Measurements from ENCODE around the gene FAM241B. TPM values are rescaled to one million over a fixed set of nuclear protein-coding genes. Genes with fewer than 3 reads are reported as not detected.

Gene FAM241B
- total RNA-seq, 2 experiments from 2014 or later, result 10.8 to 12.5 TPM

DNA sequence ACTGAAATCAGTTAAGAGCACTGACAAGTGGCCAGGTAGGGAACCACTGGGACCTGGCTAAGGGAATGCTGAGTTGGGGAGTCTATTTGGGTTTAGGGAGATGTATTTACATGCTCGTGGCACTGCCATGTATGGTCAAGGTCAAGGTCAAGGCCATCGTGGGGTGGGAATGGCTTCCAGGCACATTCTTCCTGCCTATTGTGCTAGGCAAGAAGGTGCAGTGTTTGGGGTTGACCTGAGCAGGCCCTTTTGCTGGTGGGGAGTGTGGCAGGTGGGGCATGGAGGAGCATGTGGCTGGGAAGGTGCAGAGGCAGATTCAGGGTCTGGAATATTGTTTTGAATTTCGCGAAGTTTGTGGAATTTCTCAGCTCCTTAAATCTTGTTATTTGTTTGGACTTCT is 17.8 kb downstream of the FAM241B start:
- intact Hi-C loops (cut with micrococcal nuclease), result no loop called here
- ChIA-PET POLR2A (no interaction called here), CTCF (interaction anchor here (1.7 to 14.6 kb wide), 3 partner anchors 11 to 134 kb away, joined by 6 to 397 read pairs (median 94); no protein-coding TSS in a partner anchor)
- Mint-ChIP-seq H3K36me3 (ENCODE audit: low read depth) (no peaks in the 10 kb centered on the region), H3K4me1 (ENCODE audit: low read depth) (peaks cover 12% of the 10 kb centered on the region), H3K27ac (no peak overlapping the region), H3K27me3 (no peaks in the 10 kb centered on the region), H3K9me3 (no peaks in the 10 kb centered on the region), H3K4me3 (no peak overlapping the region)
- TF ChIP-seq, protein P1, sequence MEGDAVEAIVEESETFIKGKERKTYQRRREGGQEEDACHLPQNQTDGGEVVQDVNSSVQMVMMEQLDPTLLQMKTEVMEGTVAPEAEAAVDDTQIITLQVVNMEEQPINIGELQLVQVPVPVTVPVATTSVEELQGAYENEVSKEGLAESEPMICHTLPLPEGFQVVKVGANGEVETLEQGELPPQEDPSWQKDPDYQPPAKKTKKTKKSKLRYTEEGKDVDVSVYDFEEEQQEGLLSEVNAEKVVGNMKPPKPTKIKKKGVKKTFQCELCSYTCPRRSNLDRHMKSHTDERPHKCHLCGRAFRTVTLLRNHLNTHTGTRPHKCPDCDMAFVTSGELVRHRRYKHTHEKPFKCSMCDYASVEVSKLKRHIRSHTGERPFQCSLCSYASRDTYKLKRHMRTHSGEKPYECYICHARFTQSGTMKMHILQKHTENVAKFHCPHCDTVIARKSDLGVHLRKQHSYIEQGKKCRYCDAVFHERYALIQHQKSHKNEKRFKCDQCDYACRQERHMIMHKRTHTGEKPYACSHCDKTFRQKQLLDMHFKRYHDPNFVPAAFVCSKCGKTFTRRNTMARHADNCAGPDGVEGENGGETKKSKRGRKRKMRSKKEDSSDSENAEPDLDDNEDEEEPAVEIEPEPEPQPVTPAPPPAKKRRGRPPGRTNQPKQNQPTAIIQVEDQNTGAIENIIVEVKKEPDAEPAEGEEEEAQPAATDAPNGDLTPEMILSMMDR (IDR thresholded peaks at IDR 0.05), result no peak
- no peak for DNase-seq
- ATAC-seq, result no peak

DNA sequence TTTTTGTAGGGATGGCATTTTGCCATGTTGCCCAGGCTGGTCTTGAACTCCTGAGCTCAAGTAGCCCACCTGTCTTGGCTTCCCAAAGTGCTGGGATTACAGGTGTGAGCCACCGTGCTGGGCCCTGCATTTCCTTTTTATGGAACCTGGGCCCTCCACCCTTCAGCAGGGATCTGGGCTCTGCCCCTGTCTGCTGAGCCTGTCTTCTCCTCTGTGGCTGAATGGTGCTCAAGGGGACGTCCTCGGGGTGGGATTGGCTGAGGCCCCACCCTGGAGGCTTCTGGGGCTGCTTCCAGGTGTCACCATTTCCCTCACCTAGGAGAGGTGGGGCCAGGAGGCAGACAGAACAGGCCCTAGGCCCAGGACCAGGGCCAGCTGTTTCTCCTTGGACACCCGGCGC is 18.4 kb downstream of the FAM241B start:
- CTCF ChIA-PET, result interaction anchor here (11.8 kb wide), 1 partner anchor 69 kb away, joined by 94 read pairs; no protein-coding TSS in a partner anchor
- intact Hi-C loops (cut with micrococcal nuclease), result no loop called here
- Mint-ChIP-seq H3K4me3 (no peak overlapping the region), H3K27me3 (no peaks in the 10 kb centered on the region), H3K9me3 (no peaks in the 10 kb centered on the region), H3K4me1 (ENCODE audit: low read depth) (peaks cover 12% of the 10 kb centered on the region), H3K27ac (no peak overlapping the region), H3K36me3 (ENCODE audit: low read depth) (no peaks in the 10 kb centered on the region)
- POLR2A ChIA-PET, result no interaction called here
- TF ChIP-seq, protein P1 (IDR thresholded peaks at IDR 0.05), result no peak
- DNase-seq (no peak), ATAC-seq (no peak)

DNA sequence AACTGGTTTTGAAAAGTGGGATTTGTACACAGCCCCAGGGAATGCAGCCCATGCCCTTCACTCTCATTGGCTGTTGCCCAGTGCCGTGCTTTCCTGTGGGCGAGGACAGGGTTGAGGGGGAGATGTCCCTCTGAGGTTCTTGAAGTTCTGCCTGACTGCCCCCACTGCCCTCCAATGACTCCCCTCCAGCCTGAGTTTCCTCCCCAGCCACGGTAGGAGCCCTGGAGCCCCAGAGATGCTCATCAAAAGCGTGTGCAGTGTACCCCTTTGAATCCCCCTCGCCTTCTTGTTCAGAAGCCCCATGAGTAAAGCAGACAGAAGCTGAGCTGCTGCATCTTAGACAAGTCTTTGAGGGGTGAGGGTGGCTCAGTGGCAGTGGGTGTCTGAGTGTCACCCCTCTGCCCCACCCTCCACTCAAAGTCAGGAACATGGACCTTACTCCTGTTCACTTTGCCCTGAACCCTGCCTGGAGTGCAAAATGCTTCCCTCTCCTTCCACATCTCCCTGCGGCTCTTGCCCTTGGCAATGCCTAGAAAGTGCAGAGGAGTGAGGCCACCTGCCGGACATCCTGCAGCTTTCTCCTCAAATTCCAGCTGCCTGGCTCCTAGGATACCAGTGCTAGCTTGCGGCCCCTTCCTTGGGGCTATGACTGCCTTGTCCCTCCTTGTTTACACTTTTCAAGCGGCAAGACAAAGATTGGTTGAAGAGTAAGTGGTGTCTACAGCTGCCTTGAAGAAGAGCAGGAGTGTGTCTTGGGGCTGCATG is 19.9 kb downstream of the FAM241B start:
- no peak overlapping the region for H3K4me3 Mint-ChIP-seq
- intact Hi-C loops (cut with micrococcal nuclease), result no loop called here
- no peaks in the 10 kb centered on the region for H3K9me3 Mint-ChIP-seq
- H3K27me3 Mint-ChIP-seq, result no peaks in the 10 kb centered on the region
- TF ChIP-seq, protein P1 (IDR thresholded peaks at IDR 0.05), result no peak
- DNase-seq (no peak), ATAC-seq (no peak)
- H3K27ac Mint-ChIP-seq, result no peak overlapping the region
- H3K36me3 Mint-ChIP-seq (ENCODE audit: low read depth), result no peaks in the 10 kb centered on the region
- ChIA-PET POLR2A (interaction anchor here (1.0 kb wide), 1 partner anchor 30 kb away, joined by 3 read pairs; no protein-coding TSS in a partner anchor), CTCF (interaction anchor here (1.3 to 11.8 kb wide), 2 partner anchors 14 to 67 kb away, joined by 3 to 94 read pairs; no protein-coding TSS in a partner anchor)
- H3K4me1 Mint-ChIP-seq (ENCODE audit: low read depth), result peaks cover 12% of the 10 kb centered on the region

DNA sequence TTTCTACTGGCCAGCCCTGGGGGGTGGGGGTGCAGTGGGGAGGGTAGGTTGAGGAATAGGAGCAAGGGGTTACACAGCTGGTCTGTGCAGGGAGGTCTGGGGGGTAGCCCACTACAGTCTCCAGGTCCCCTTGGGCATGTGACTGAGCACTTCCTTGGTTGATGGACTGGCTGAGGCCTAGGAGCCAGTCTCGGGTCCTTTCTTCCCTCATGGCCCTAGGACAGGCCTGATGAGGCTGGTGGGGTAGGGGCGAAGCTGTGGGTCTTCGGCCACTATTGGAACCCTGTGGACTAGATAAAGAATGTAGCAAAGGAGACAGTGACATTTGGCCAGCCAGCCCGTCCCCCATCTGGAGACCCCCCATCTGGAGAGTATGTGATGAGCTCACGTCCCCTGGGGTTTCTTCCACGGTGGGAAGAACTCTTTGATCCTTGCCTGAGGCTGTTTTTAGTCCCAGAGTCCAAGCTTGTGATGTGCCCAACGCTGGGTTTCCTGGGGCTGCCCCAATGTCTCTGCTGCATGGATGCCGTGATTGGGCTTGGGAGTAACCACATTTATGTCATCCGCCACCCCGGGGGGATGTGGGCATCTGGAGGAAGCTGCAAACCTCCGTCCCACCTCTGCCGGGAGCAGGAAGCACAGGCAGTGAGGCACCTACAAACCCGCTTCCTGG is 20.7 kb downstream of the FAM241B start:
- Mint-ChIP-seq H3K27ac (no peak overlapping the region), H3K4me1 (ENCODE audit: low read depth) (peaks cover 12% of the 10 kb centered on the region), H3K36me3 (ENCODE audit: low read depth) (no peaks in the 10 kb centered on the region), H3K27me3 (no peaks in the 10 kb centered on the region), H3K9me3 (no peaks in the 10 kb centered on the region), H3K4me3 (no peak overlapping the region)
- TF ChIP-seq, protein P1 (IDR thresholded peaks at IDR 0.05), result no peak
- ChIA-PET CTCF (interaction anchor here (1.2 to 11.8 kb wide), 3 partner anchors 13 to 66 kb away, joined by 3 to 94 read pairs (median 3); no protein-coding TSS in a partner anchor), POLR2A (interaction anchor here (1.0 kb wide), 1 partner anchor 29 kb away, joined by 3 read pairs; no protein-coding TSS in a partner anchor)
- DNase-seq (peak; percentile 22), ATAC-seq (no peak)
- intact Hi-C loops (cut with micrococcal nuclease), result no loop called here

Measured in activated CD8-positive, alpha-beta T cell treated with anti-CD3 and anti-CD28 coated beads for 36 hours (primary cell).